ENCODE results near the gene PLXDC2.

The PLXDC2 gene

DNA sequence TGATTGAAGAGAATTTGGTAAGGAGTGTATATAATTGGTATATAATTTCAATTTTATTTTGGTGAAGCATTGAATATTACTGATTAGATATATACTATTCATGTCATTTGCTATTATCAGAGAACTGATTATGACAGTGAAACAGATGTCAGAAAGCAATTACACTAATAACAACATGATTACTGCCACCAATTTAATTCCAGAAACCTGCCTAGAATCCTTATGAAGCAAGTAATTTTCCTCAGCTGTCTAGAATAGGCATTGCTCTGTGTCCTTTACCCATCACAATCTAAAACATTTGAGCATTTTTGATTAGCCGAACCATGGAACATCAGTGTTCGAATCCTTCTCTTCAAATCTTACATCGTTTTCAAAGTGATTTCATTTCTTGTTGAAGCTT lies 24.5 kb downstream of the PLXDC2 start:
- no peak overlapping the region for H3K4me3 ChIP-seq (ENCODE audit: low read length, poor library complexity, severe bottlenecking)
- TF ChIP-seq EZH2phosphoT487 (IDR thresholded peaks at IDR 0.05; ENCODE audit: borderline replicate concordance) = no peak
- TF ChIP-seq, protein P1, sequence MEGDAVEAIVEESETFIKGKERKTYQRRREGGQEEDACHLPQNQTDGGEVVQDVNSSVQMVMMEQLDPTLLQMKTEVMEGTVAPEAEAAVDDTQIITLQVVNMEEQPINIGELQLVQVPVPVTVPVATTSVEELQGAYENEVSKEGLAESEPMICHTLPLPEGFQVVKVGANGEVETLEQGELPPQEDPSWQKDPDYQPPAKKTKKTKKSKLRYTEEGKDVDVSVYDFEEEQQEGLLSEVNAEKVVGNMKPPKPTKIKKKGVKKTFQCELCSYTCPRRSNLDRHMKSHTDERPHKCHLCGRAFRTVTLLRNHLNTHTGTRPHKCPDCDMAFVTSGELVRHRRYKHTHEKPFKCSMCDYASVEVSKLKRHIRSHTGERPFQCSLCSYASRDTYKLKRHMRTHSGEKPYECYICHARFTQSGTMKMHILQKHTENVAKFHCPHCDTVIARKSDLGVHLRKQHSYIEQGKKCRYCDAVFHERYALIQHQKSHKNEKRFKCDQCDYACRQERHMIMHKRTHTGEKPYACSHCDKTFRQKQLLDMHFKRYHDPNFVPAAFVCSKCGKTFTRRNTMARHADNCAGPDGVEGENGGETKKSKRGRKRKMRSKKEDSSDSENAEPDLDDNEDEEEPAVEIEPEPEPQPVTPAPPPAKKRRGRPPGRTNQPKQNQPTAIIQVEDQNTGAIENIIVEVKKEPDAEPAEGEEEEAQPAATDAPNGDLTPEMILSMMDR (conservative IDR thresholded peaks at IDR 0.05; ENCODE audit: low read length) = no peak
- H4K20me1 ChIP-seq (ENCODE audit: insufficient read depth, low read length, poor library complexity, severe bottlenecking) = no peaks in the 10 kb centered on the region
- H3K9me2 ChIP-seq (replicated peaks; ENCODE audit: low read depth, low read length) = no peaks in the 10 kb centered on the region
- no peaks in the 10 kb centered on the region for H3F3A ChIP-seq (ENCODE audit: low read depth)
- H3K36me3 ChIP-seq (ENCODE audit: insufficient read depth, low read length) = no peaks in the 10 kb centered on the region
- H3K27me3 ChIP-seq (ENCODE audit: insufficient read depth, low read length, poor library complexity, severe bottlenecking) = no peaks in the 10 kb centered on the region
- H2AFZ ChIP-seq (ENCODE audit: low read length) = no peak overlapping the region
- H3K4me1 ChIP-seq (ENCODE audit: insufficient read depth, low read length, poor library complexity, severe bottlenecking) = no peaks in the 10 kb centered on the region
- no peak overlapping the region for H3K4me2 ChIP-seq (ENCODE audit: low read depth, low read length, poor library complexity, severe bottlenecking)
- no peaks in the 10 kb centered on the region for H3K9me3 ChIP-seq (ENCODE audit: insufficient read depth, low read depth, low read length)
- no peaks in the 10 kb centered on the region for H3K79me2 ChIP-seq (ENCODE audit: insufficient read depth, low read length)
- no peak overlapping the region for H3K9ac ChIP-seq (ENCODE audit: low read depth, low read length, poor library complexity, severe bottlenecking)

DNA sequence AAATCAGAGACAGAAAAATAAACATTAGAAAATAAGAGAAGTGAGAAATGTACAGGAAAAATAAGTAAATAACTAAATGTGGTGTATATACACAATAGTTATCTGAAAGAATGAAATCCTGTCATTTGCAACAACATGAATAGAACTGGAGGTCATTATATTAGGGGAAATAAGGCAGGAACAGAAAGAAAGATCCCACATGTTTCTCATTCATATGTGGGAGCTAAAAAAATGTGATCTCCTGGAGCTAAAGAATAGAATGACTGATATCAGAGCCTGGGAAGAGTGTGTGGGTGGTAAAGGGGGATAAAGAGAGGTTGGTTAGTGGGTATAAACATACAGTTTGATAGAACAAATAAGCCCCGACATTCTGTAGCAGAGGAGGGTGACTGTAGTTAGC lies 27.3 kb downstream of the PLXDC2 start:
- no peaks in the 10 kb centered on the region for H4K20me1 ChIP-seq (ENCODE audit: insufficient read depth, low read length, poor library complexity, severe bottlenecking)
- TF ChIP-seq EZH2phosphoT487 (IDR thresholded peaks at IDR 0.05; ENCODE audit: borderline replicate concordance) = no peak
- TF ChIP-seq, protein P1 (conservative IDR thresholded peaks at IDR 0.05; ENCODE audit: low read length) = no peak

DNA sequence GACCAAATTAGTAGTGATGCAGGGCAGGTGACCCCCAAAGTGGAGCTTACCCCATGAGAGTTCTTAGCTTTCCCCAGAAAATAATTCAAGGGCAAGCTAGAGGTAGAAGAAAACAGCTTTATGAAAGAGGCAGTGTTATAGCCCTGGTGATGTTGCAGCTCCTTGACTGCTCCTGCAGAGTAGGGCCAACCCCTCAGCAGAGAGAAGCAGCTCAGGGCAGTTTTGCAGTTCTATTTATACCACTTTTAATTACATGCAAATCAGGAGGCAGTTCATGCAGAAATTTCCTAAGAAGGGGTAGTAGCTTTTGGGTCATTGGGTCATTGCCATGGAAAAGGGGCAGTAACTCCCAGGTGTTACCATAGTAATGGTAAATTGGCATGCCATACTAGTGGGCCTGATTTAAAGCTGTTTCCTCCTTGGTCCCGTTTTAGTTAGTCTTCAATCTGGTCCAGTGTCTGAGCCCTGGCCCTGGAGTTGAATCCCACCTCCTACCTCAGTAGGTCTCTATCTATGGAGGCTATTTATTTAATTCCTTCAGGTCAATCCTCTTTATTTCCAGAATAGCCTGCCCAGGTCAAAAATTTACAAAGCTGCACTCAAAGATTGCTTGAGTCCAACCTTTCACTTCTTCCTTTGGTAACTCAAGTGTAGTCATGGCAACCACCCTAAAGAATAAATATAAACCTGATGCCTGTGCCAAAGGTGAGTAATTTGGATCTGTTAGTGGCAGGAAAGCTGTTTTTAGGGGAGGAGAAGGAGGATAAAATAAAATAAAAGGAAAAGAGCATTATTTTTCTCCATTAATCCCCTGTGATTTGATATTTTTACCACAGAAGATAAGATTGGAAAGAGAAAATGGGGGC lies 29.5 kb downstream of the PLXDC2 start:
- no peak overlapping the region for H3K4me3 ChIP-seq (ENCODE audit: low read length, poor library complexity, severe bottlenecking)
- no peak for TF ChIP-seq EZH2phosphoT487 (IDR thresholded peaks at IDR 0.05; ENCODE audit: borderline replicate concordance)
- TF ChIP-seq, protein P1 (conservative IDR thresholded peaks at IDR 0.05; ENCODE audit: low read length) = no peak
- no peaks in the 10 kb centered on the region for H3K9me3 ChIP-seq (ENCODE audit: insufficient read depth, low read depth, low read length)
- H2AFZ ChIP-seq (ENCODE audit: low read length) = no peak overlapping the region
- H3K4me2 ChIP-seq (ENCODE audit: low read depth, low read length, poor library complexity, severe bottlenecking) = no peak overlapping the region
- no peaks in the 10 kb centered on the region for H3K36me3 ChIP-seq (ENCODE audit: insufficient read depth, low read length)
- H3F3A ChIP-seq (ENCODE audit: low read depth) = no peaks in the 10 kb centered on the region
- H3K79me2 ChIP-seq (ENCODE audit: insufficient read depth, low read length) = no peaks in the 10 kb centered on the region
- H3K4me1 ChIP-seq (ENCODE audit: insufficient read depth, low read length, poor library complexity, severe bottlenecking) = no peaks in the 10 kb centered on the region
- no peaks in the 10 kb centered on the region for H3K27me3 ChIP-seq (ENCODE audit: insufficient read depth, low read length, poor library complexity, severe bottlenecking)
- H4K20me1 ChIP-seq (ENCODE audit: insufficient read depth, low read length, poor library complexity, severe bottlenecking) = no peaks in the 10 kb centered on the region
- no peak overlapping the region for H3K9ac ChIP-seq (ENCODE audit: low read depth, low read length, poor library complexity, severe bottlenecking)
- no peaks in the 10 kb centered on the region for H3K9me2 ChIP-seq (replicated peaks; ENCODE audit: low read depth, low read length)

More for the DNA sequence above, 27.3 kb downstream of the PLXDC2 start:
- Histone ChIP-seq H3K9me2 (replicated peaks; ENCODE audit: low read depth, low read length) (no peaks in the 10 kb centered on the region), H3K4me2 (ENCODE audit: low read depth, low read length, poor library complexity, severe bottlenecking) (no peak overlapping the region), H3K27me3 (ENCODE audit: insufficient read depth, low read length, poor library complexity, severe bottlenecking) (no peaks in the 10 kb centered on the region), H2AFZ (ENCODE audit: low read length) (no peak overlapping the region), H3K9me3 (ENCODE audit: insufficient read depth, low read depth, low read length) (no peaks in the 10 kb centered on the region), H3K4me1 (ENCODE audit: insufficient read depth, low read length, poor library complexity, severe bottlenecking) (no peaks in the 10 kb centered on the region), H3K79me2 (ENCODE audit: insufficient read depth, low read length) (no peaks in the 10 kb centered on the region), H3K36me3 (ENCODE audit: insufficient read depth, low read length) (no peaks in the 10 kb centered on the region), H3K9ac (ENCODE audit: low read depth, low read length, poor library complexity, severe bottlenecking) (no peak overlapping the region), H3F3A (ENCODE audit: low read depth) (no peaks in the 10 kb centered on the region), H3K4me3 (ENCODE audit: low read length, poor library complexity, severe bottlenecking) (no peak overlapping the region)

Data from Loucy (cell line).